Suprapubic skin (tissue), 4 donors: ENCODE measurements around the gene TP73. TPM values are rescaled to one million over a fixed set of nuclear protein-coding genes. Genes with fewer than 3 reads are reported as not detected.
"Not testable (repeated sequence)": the region's sequence is repeated elsewhere in the genome, so short reads cannot be mapped to it uniquely, and the experiment has no call there.

Experiments
- DNase-seq, 2 donors: peaks; one replicate each; pipeline ENCODE4 v3.0.0-alpha.2; 2019; ENCODE audit warnings: low spot score in 2 of 2
- H3K27ac ChIP-seq: fragments of 200-600 bp; sonication (generic); one replicate; pipeline ENCODE4 v1.5.1; 2019
- H3K27me3 ChIP-seq: fragments of 200-600 bp; sonication (generic); one replicate; pipeline ENCODE4 v1.5.1; 2019
- H3K36me3 ChIP-seq: fragments of 200-600 bp; sonication (generic); one replicate; pipeline ENCODE4 v1.5.1; 2019
- H3K4me1 ChIP-seq: fragments of 200-600 bp; sonication (generic); one replicate; pipeline ENCODE4 v1.5.1; 2019
- H3K4me3 ChIP-seq: fragments of 200-600 bp; sonication (generic); one replicate; pipeline ENCODE4 v1.5.1; 2019; ENCODE audit warnings: mild to moderate bottlenecking
- H3K9me3 ChIP-seq: fragments of 200-600 bp; sonication (generic); one replicate; pipeline ENCODE4 v1.5.1; 2019
- EP300 ChIP-seq: sonication (generic); formaldehyde crosslinking; IDR thresholded peaks from one replicate; pipeline ENCODE4 v1.6.1; 2017; ENCODE audit warnings: antibody characterized with exemption
- POLR2A ChIP-seq, 2 donors: fragments of 450-650 bp; IDR thresholded peaks; one replicate each; pipeline ENCODE4 v1.6.1; 2017; ENCODE audit warnings: antibody characterized with exemption in 2 of 2, mild to moderate bottlenecking in 2 of 2, moderate library complexity in 2 of 2
- POLR2AphosphoS5 ChIP-seq, 3 donors: sonication (generic); formaldehyde crosslinking; IDR thresholded peaks; one replicate each; pipeline ENCODE4 v1.6.1; 2017; ENCODE audit warnings: antibody characterized with exemption in 3 of 3
- WGBS: methylation state at CpG from one replicate; pipeline ENCODE4 v1.1.5; 2018; 5-methylcytosine and 5-hydroxymethylcytosine counted together
- total RNA-seq, 4 donors: library from RNA; depleted of rRNA; stranded (reverse); fragments of >200 nt; gene quantifications; one replicate each; pipeline ENCODE4 v1.1.0, GENCODE V29; 2016
- TF ChIP-seq, protein P1 (sequence below), 2 donors: fragments of 200-600 bp in 1 of 2; fragments of 450-650 bp in 1 of 2; sonication (generic) in 1 of 2; IDR thresholded peaks; one replicate each; pipeline ENCODE4 v1.5.1; 2016 to 2019; ENCODE audit warnings: antibody characterized with exemption in 2 of 2, mild to moderate bottlenecking in 1 of 2, moderate library complexity in 1 of 2

The TP73 gene
- total RNA-seq, 4 donors from 2014 or later: 8.8 to 24.7 (median 16.9) TPM

- DNase-seq: peak in 1 of 2 donors; percentile 89
- no peaks in the 10 kb centered on the region for H3K36me3 ChIP-seq
- TF ChIP-seq POLR2AphosphoS5 (IDR thresholded peaks at IDR 0.05) (no peak), EP300 (no peak), POLR2A (IDR thresholded peaks at IDR 0.05) (no peak)
- TF ChIP-seq, protein P1, sequence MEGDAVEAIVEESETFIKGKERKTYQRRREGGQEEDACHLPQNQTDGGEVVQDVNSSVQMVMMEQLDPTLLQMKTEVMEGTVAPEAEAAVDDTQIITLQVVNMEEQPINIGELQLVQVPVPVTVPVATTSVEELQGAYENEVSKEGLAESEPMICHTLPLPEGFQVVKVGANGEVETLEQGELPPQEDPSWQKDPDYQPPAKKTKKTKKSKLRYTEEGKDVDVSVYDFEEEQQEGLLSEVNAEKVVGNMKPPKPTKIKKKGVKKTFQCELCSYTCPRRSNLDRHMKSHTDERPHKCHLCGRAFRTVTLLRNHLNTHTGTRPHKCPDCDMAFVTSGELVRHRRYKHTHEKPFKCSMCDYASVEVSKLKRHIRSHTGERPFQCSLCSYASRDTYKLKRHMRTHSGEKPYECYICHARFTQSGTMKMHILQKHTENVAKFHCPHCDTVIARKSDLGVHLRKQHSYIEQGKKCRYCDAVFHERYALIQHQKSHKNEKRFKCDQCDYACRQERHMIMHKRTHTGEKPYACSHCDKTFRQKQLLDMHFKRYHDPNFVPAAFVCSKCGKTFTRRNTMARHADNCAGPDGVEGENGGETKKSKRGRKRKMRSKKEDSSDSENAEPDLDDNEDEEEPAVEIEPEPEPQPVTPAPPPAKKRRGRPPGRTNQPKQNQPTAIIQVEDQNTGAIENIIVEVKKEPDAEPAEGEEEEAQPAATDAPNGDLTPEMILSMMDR (IDR thresholded peaks at IDR 0.05): peak; percentile 71 to 79
- H3K27ac ChIP-seq: no peak overlapping the region
- WGBS: 14% methylated on average over 20 of the region's 21 CpGs
- peaks cover 32% of the 10 kb centered on the region for H3K4me1 ChIP-seq
- no peak overlapping the region for H3K4me3 ChIP-seq
- peaks cover 3% of the 10 kb centered on the region for H3K27me3 ChIP-seq
- no peaks in the 10 kb centered on the region for H3K9me3 ChIP-seq
These were observed 33.2 kb upstream of the TP73 start for GRCh38 chr1:3618881-3619671.

- no peak for DNase-seq
- H3K27me3 ChIP-seq: no peaks in the 10 kb centered on the region
- H3K9me3 ChIP-seq: no peaks in the 10 kb centered on the region
- 81% methylated on average over 12 of the region's 12 CpGs for WGBS
- peaks cover 40% of the 10 kb centered on the region for H3K4me1 ChIP-seq
- no peak overlapping the region for H3K27ac ChIP-seq
- no peak overlapping the region for H3K4me3 ChIP-seq
- no peak for TF ChIP-seq POLR2AphosphoS5 (IDR thresholded peaks at IDR 0.05)
- no peak for TF ChIP-seq POLR2A (IDR thresholded peaks at IDR 0.05)
- no peak for TF ChIP-seq EP300
- TF ChIP-seq, protein P1 (IDR thresholded peaks at IDR 0.05): no peak
- no peaks in the 10 kb centered on the region for H3K36me3 ChIP-seq
These were observed 31.6 kb upstream of the TP73 start for GRCh38 chr1:3620708-3621107.

- H3K4me1 ChIP-seq: peaks cover 45% of the 10 kb centered on the region
- 29% methylated on average over 11 of the region's 15 CpGs for WGBS
- not testable (repeated sequence) for H3K9me3 ChIP-seq, H3K36me3 ChIP-seq, DNase-seq, H3K4me3 ChIP-seq, H3K27me3 ChIP-seq, H3K27ac ChIP-seq
- TF ChIP-seq, protein P1 (IDR thresholded peaks at IDR 0.05): peak in 1 of 2 donors; percentile 72
These were observed 31.1 kb upstream of the TP73 start for GRCh38 chr1:3621151-3621671.

DNA sequence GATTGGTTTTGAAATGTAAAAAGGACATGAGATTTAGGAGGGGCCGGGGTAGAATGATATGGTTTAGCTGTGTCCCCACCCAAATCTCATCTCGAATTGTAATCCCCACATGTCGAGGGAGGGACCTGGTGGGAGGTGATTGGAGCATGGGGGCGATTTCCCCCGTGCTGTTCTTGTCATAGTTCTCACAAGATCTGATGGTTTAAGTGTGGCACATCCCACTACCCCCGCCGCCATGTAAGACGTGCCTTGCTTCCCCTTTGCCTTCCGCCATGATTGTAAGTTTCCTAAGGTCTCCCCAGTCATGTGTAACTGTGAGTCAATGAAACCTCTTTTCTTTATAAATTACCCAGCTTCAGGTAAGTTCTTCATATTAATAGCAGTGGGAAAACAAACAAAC, 30.2 kb upstream of the TP73 start:
- WGBS: 88% methylated on average over 9 of the region's 9 CpGs
- peaks cover 48% of the 10 kb centered on the region for H3K4me1 ChIP-seq

GRCh38 chr1:3623441-3624199, 28.7 kb upstream of the TP73 start:
- Histone ChIP-seq H3K4me1 (peaks cover 47% of the 10 kb centered on the region), H3K9me3 (no peaks in the 10 kb centered on the region), H3K4me3 (peak overlapping the region; percentile 76), H3K36me3 (peaks cover 18% of the 10 kb centered on the region), H3K27ac (no peak overlapping the region), H3K27me3 (no peaks in the 10 kb centered on the region)
- DNase-seq: no peak
- TF ChIP-seq POLR2A (IDR thresholded peaks at IDR 0.05): no peak
- TF ChIP-seq, protein P1 (IDR thresholded peaks at IDR 0.05): no peak
- no peak for TF ChIP-seq EP300
- TF ChIP-seq POLR2AphosphoS5 (IDR thresholded peaks at IDR 0.05): no peak
- WGBS: 22% methylated on average over 23 of the region's 23 CpGs

More for the DNA sequence above, 30.2 kb upstream of the TP73 start:
- not testable (repeated sequence) for H3K36me3 ChIP-seq, H3K9me3 ChIP-seq, DNase-seq, H3K27me3 ChIP-seq, H3K4me3 ChIP-seq, H3K27ac ChIP-seq
